Endothelial cell of umbilical vein (primary cell): ENCODE data around the gene PRRC2B. TPM values are rescaled to one million over a fixed set of nuclear protein-coding genes. Genes with fewer than 3 reads are reported as not detected.

Experiments used
- BruUV-seq: library from RNA; stranded (reverse); fragments of 400-500 nt; replicated peaks from 2 replicates; lab custom pipeline; 2021; lab: Mats Ljungman, UMichigan
- CTCF ChIA-PET: fragments of 300-600, 350-600 bp; sonication (Branson Sonifier 250); formaldehyde crosslinking; loops from one replicate; lab custom pipeline; 2021; ENCODE audit warnings: antibody characterized with exemption, inconsistent platforms; lab: Charles Lee
- POLR2A ChIA-PET: fragments of 300-600, 350-600 bp; sonication (Branson Sonifier 250); formaldehyde crosslinking; loops from one replicate; lab custom pipeline; 2021; ENCODE audit warnings: antibody characterized with exemption, inconsistent platforms; lab: Charles Lee
- DNase-seq: peaks from one replicate; pipeline ENCODE4 v3.0.0-alpha.2; 2011; ENCODE audit warnings: low read depth, low spot score
- FAIRE-seq: peaks from 2 replicates; lab custom pipeline; 2011; peaks lifted over from hg19 to GRCh38; lab: Jason Lieb, UNC
- H2AFZ ChIP-seq: 2 replicates; pipeline ENCODE4 v1.6.0; 2012; ENCODE audit warnings: low read depth, low read length, control low read depth, inconsistent platforms
- H3K27ac ChIP-seq: 2 replicates; pipeline ENCODE4 v1.5.1; 2011; ENCODE audit warnings: low read depth, mild to moderate bottlenecking, control low read depth, low read length, moderate library complexity; ENCODE audit not compliant: insufficient read depth
- H3K27me3 ChIP-seq, 2 experiments: 2 replicates each; pipeline versions ENCODE4 v1.6.0 to v1.6.1; 2011; ENCODE audit warnings: low read length in 2 of 2, mixed read lengths in 1 of 2; ENCODE audit not compliant: control insufficient read depth in 2 of 2, insufficient read depth in 2 of 2
- H3K36me3 ChIP-seq, 2 experiments: 2 replicates in 1 of 2; 3 replicates in 1 of 2; pipeline ENCODE4 v1.5.1; 2011; ENCODE audit warnings: low read length in 2 of 2, mild to moderate bottlenecking in 1 of 2, moderate library complexity in 1 of 2; ENCODE audit not compliant: control insufficient read depth in 2 of 2, insufficient read depth in 2 of 2; ENCODE audit errors: extremely low read depth in 1 of 2
- H3K4me1 ChIP-seq: 3 replicates; pipeline ENCODE4 v1.5.1; 2011; ENCODE audit warnings: mild to moderate bottlenecking, low read length; ENCODE audit not compliant: control insufficient read depth, insufficient read depth; ENCODE audit errors: extremely low read depth
- H3K4me2 ChIP-seq: 2 replicates; pipeline ENCODE4 v1.6.1; 2011; ENCODE audit warnings: low read length, control low read depth, mixed read lengths; ENCODE audit not compliant: insufficient read depth
- H3K4me3 ChIP-seq, 3 experiments: fragments of 200-600 bp in 1 of 3; sonication (generic), shearing (Covaris generic) in 1 of 3; replicated peaks in 1 of 3; 2 replicates each; pipeline ENCODE4 v1.5.1; 2011 to 2016; ENCODE audit warnings: control low read depth in 3 of 3, low read length in 3 of 3, mild to moderate bottlenecking in 2 of 3, inconsistent platforms in 1 of 3, low read depth in 1 of 3, moderate library complexity in 1 of 3; ENCODE audit not compliant: insufficient read depth in 1 of 3
- H3K79me2 ChIP-seq: 2 replicates; pipeline ENCODE4 v1.6.0; 2012; ENCODE audit warnings: low read length, inconsistent platforms; ENCODE audit not compliant: control insufficient read depth, insufficient read depth
- H3K9ac ChIP-seq: replicated peaks from 2 replicates; pipeline ENCODE3; 2011; ENCODE audit warnings: low read length, control low read depth; ENCODE audit not compliant: insufficient read depth; ENCODE audit errors: extremely low read depth
- H3K9me1 ChIP-seq: replicated peaks from 3 replicates; pipeline ENCODE4 v1.6.0; 2011; ENCODE audit warnings: mild to moderate bottlenecking, low read length; ENCODE audit not compliant: control insufficient read depth, insufficient read depth; ENCODE audit errors: extremely low read depth
- H3K9me3 ChIP-seq: replicated peaks from 2 replicates; pipeline ENCODE4 v1.5.1; 2012; ENCODE audit warnings: low read length, inconsistent platforms; ENCODE audit not compliant: control insufficient read depth, insufficient read depth
- H4K20me1 ChIP-seq: replicated peaks from 2 replicates; pipeline ENCODE3; 2011; ENCODE audit warnings: mild to moderate bottlenecking, low read length; ENCODE audit not compliant: control insufficient read depth, insufficient read depth; ENCODE audit errors: extremely low read depth
- EZH2 ChIP-seq: IDR thresholded peaks from 2 replicates; pipeline ENCODE4 v1.6.1; 2012; ENCODE audit warnings: borderline replicate concordance, low read depth, mild to moderate bottlenecking, moderate library complexity, low read length, inconsistent platforms; ENCODE audit not compliant: severe bottlenecking
- FOS ChIP-seq: IDR thresholded peaks from 2 replicates; pipeline ENCODE4 v1.6.1; 2011; ENCODE audit warnings: mild to moderate bottlenecking, low read length, moderate library complexity, borderline replicate concordance; ENCODE audit not compliant: insufficient read depth
- GATA2 ChIP-seq: IDR thresholded peaks from 2 replicates; pipeline ENCODE4 v1.7.0; 2011; ENCODE audit warnings: low read depth, mild to moderate bottlenecking, moderate library complexity, mixed read lengths, low read length; ENCODE audit not compliant: insufficient read length, insufficient read depth
- JUN ChIP-seq: IDR thresholded peaks from 2 replicates; pipeline ENCODE4 v1.6.1; 2011; ENCODE audit warnings: borderline replicate concordance, low read depth; ENCODE audit not compliant: insufficient read length, insufficient read depth
- MYC ChIP-seq: IDR thresholded peaks from one replicate; pipeline ENCODE4 v1.6.1; 2011; ENCODE audit warnings: mild to moderate bottlenecking, low read depth, low read length
- POLR2A ChIP-seq: IDR thresholded peaks from 2 replicates; pipeline ENCODE4 v1.6.1; 2012; ENCODE audit warnings: low read depth, mild to moderate bottlenecking, control low read depth, low read length
- POLR2AphosphoS5 ChIP-seq: IDR thresholded peaks from 2 replicates; pipeline ENCODE4 v1.6.1; 2012; ENCODE audit warnings: low read depth, mild to moderate bottlenecking, control low read depth, low read length, moderate library complexity; ENCODE audit not compliant: insufficient read depth
- dilution Hi-C: fragments of 300-500 bp; cut with MboI; formaldehyde crosslinking; loops from one replicate; pipeline ENCODE4 v1.15.0; 2019; ENCODE audit warnings: low sequenced_read_pairs; ENCODE audit not compliant: extremely low pct_ligation_motif_present
- intact Hi-C: fragments of 100-400 bp; cut with micrococcal nuclease; formaldehyde crosslinking; loops from one replicate; pipeline ENCODE4 v1.10.0; 2022
- polyA plus RNA-seq, 4 experiments: library from polyadenylated mRNA; depleted of rRNA in 3 of 4; stranded (reverse) in 3 of 4; unstranded in 1 of 4; fragments of >200 nt; gene quantifications; 2 replicates each; pipeline versions ENCODE4 v1.2.1 to v1.2.3, GENCODE V29; 2011 to 2012; ENCODE audit warnings: missing spikeins in 1 of 4
- total RNA-seq: library from RNA; stranded (reverse); gene quantifications from 2 replicates; pipeline ENCODE4 v1.2.3, GENCODE V29; 2021
- TF ChIP-seq, protein P1 (sequence below): IDR thresholded peaks from 2 replicates; pipeline ENCODE4 v1.6.1; 2011; ENCODE audit not compliant: insufficient read depth, insufficient read length
- TF ChIP-seq, protein P2 (sequence below), 2 donors: IDR thresholded peaks; 1 replicate in 1 of 2; 2 replicates in 1 of 2; pipeline ENCODE4 v1.5.1; 2011; ENCODE audit warnings: low read length in 2 of 2, mild to moderate bottlenecking in 2 of 2, moderate library complexity in 2 of 2, control low read depth in 1 of 2, inconsistent platforms in 1 of 2, low read depth in 1 of 2; ENCODE audit not compliant: insufficient read depth in 1 of 2; ENCODE audit errors: extremely low read depth in 1 of 2

PRRC2B gene
- total and polyA plus RNA-seq, 2 donors (not counting 3 experiments of a cell fraction or from before 2014, with no cell fraction given): 35.6 to 256 TPM

GRCh38 chr9:131361202-131361833 is 32.6 kb upstream of the PRRC2B start:
- no peak overlapping the region for H3K4me2 ChIP-seq
- no peaks in the 10 kb centered on the region for H3K79me2 ChIP-seq
- H3K27me3 ChIP-seq: peaks cover 0 to 2% of the 10 kb centered on the region in 2 experiments
- ChIA-PET CTCF (interaction anchor here (0.6 to 4.1 kb wide), 2 partner anchors 10 to 12 kb away, joined by 3 to 20 read pairs; no protein-coding TSS in a partner anchor), POLR2A (no interaction called here)
- DNase-seq (peak; percentile 45), FAIRE-seq (no peak)
- H3K9ac ChIP-seq: no peak overlapping the region
- no peak overlapping the region for H3K27ac ChIP-seq
- H3K36me3 ChIP-seq: no peaks in the 10 kb centered on the region
- H3K9me3 ChIP-seq: no peaks in the 10 kb centered on the region
- no peak for TF ChIP-seq GATA2
- TF ChIP-seq POLR2AphosphoS5: no peak
- TF ChIP-seq MYC: no peak
- no peak for TF ChIP-seq POLR2A
- TF ChIP-seq FOS: no peak
- TF ChIP-seq EZH2: no peak
- TF ChIP-seq, protein P1, sequence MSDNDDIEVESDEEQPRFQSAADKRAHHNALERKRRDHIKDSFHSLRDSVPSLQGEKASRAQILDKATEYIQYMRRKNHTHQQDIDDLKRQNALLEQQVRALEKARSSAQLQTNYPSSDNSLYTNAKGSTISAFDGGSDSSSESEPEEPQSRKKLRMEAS: no peak
- TF ChIP-seq, protein P2, sequence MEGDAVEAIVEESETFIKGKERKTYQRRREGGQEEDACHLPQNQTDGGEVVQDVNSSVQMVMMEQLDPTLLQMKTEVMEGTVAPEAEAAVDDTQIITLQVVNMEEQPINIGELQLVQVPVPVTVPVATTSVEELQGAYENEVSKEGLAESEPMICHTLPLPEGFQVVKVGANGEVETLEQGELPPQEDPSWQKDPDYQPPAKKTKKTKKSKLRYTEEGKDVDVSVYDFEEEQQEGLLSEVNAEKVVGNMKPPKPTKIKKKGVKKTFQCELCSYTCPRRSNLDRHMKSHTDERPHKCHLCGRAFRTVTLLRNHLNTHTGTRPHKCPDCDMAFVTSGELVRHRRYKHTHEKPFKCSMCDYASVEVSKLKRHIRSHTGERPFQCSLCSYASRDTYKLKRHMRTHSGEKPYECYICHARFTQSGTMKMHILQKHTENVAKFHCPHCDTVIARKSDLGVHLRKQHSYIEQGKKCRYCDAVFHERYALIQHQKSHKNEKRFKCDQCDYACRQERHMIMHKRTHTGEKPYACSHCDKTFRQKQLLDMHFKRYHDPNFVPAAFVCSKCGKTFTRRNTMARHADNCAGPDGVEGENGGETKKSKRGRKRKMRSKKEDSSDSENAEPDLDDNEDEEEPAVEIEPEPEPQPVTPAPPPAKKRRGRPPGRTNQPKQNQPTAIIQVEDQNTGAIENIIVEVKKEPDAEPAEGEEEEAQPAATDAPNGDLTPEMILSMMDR (IDR thresholded peaks at IDR 0.05; ENCODE audit: extremely low read depth in 1 of 2, insufficient read depth in 1 of 2, low read depth in 1 of 2, low read length in 2 of 2): no peak
- TF ChIP-seq JUN: no peak
- no peaks in the 10 kb centered on the region for H4K20me1 ChIP-seq
- no peaks in the 10 kb centered on the region for H3K9me1 ChIP-seq
- H3K4me1 ChIP-seq: no peaks in the 10 kb centered on the region
- intact Hi-C loops: no loop called here
- no peak overlapping the region for H2AFZ ChIP-seq
- no TSS peak for BruUV-seq
- dilution Hi-C loops: no loop called here
- no peak overlapping the region for H3K4me3 ChIP-seq
